ENCODE data around the gene ITGA5. TPM values are rescaled to one million over a fixed set of nuclear protein-coding genes. Genes with fewer than 3 reads are reported as not detected.
A peak's percentile ranks its signal among the peaks of the same experiment; 100 is the strongest.

The ITGA5 gene
- total and polyA plus RNA-seq, 9 of the 15 experiments (the other 6 are each of a cell fraction or from before 2014, with no cell fraction given) = 9.1 to 82.1 (median 47.4) TPM

GRCh38 chr12:54369597-54370131 is 49.4 kb downstream of the ITGA5 start (continued):
- TF ChIP-seq, protein P1, sequence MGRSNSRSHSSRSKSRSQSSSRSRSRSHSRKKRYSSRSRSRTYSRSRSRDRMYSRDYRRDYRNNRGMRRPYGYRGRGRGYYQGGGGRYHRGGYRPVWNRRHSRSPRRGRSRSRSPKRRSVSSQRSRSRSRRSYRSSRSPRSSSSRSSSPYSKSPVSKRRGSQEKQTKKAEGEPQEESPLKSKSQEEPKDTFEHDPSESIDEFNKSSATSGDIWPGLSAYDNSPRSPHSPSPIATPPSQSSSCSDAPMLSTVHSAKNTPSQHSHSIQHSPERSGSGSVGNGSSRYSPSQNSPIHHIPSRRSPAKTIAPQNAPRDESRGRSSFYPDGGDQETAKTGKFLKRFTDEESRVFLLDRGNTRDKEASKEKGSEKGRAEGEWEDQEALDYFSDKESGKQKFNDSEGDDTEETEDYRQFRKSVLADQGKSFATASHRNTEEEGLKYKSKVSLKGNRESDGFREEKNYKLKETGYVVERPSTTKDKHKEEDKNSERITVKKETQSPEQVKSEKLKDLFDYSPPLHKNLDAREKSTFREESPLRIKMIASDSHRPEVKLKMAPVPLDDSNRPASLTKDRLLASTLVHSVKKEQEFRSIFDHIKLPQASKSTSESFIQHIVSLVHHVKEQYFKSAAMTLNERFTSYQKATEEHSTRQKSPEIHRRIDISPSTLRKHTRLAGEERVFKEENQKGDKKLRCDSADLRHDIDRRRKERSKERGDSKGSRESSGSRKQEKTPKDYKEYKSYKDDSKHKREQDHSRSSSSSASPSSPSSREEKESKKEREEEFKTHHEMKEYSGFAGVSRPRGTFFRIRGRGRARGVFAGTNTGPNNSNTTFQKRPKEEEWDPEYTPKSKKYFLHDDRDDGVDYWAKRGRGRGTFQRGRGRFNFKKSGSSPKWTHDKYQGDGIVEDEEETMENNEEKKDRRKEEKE (IDR thresholded peaks at IDR 0.05; ENCODE audit: borderline replicate concordance in 1 of 2, control insufficient read depth in 1 of 2, low read depth in 2 of 2, low read length in 1 of 2) = no peak
- TF ChIP-seq TAL1 (IDR thresholded peaks at IDR 0.05) = no peak
- TF ChIP-seq IRF2 (CRISPR knock-in tag; IDR thresholded peaks at IDR 0.05) = no peak
- TF ChIP-seq ARNT (IDR thresholded peaks at IDR 0.05) = no peak
- TF ChIP-seq FUS (optimal IDR thresholded peaks at IDR 0.05; ENCODE audit: low read depth, low read length) = no peak
- no peak for TF ChIP-seq TBP (optimal IDR thresholded peaks at IDR 0.05; ENCODE audit: low read depth, low read length)
- TF ChIP-seq MYNN (IDR thresholded peaks at IDR 0.05) = peak; percentile 19; the same call in 1 of the 2 replicates
- TF ChIP-seq MYNN (CRISPR knock-in tag; IDR thresholded peaks at IDR 0.05) = no peak
- no peak for TF ChIP-seq STAT5A (IDR thresholded peaks at IDR 0.05; ENCODE audit: borderline replicate concordance, low read length)
- no peak for TF ChIP-seq YBX1 (IDR thresholded peaks at IDR 0.05)
- TF ChIP-seq CAMTA2 (CRISPR knock-in tag; conservative IDR thresholded peaks at IDR 0.05) = no peak
- TF ChIP-seq KDM5B (IDR thresholded peaks at IDR 0.05; ENCODE audit: insufficient replicate concordance, low read depth, low read length) = peak; percentile 4
- no peak for TF ChIP-seq ZFP91 (CRISPR knock-in tag; IDR thresholded peaks at IDR 0.05)
- TF ChIP-seq POLR2G (IDR thresholded peaks at IDR 0.05; ENCODE audit: low read depth, low read length) = 0 out of 2 replicates have a peak, but pooled peaks have one; percentile 43
- no peak for TF ChIP-seq RFX5 (IDR thresholded peaks at IDR 0.05; ENCODE audit: low read depth, low read length)
- TF ChIP-seq, protein P2, sequence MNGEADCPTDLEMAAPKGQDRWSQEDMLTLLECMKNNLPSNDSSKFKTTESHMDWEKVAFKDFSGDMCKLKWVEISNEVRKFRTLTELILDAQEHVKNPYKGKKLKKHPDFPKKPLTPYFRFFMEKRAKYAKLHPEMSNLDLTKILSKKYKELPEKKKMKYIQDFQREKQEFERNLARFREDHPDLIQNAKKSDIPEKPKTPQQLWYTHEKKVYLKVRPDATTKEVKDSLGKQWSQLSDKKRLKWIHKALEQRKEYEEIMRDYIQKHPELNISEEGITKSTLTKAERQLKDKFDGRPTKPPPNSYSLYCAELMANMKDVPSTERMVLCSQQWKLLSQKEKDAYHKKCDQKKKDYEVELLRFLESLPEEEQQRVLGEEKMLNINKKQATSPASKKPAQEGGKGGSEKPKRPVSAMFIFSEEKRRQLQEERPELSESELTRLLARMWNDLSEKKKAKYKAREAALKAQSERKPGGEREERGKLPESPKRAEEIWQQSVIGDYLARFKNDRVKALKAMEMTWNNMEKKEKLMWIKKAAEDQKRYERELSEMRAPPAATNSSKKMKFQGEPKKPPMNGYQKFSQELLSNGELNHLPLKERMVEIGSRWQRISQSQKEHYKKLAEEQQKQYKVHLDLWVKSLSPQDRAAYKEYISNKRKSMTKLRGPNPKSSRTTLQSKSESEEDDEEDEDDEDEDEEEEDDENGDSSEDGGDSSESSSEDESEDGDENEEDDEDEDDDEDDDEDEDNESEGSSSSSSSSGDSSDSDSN (IDR thresholded peaks at IDR 0.05; ENCODE audit: borderline replicate concordance in 1 of 2, low read depth in 2 of 2, low read length in 2 of 2) = no peak
- no peak for TF ChIP-seq AFF4 (CRISPR knock-in tag; IDR thresholded peaks at IDR 0.05)
